MM.1S (cell line): ENCODE results near the gene MYO10.

Experiments used
- DNase-seq: peaks from one replicate; pipeline ENCODE4 v3.0.0-alpha.2; 2015
- H2AFZ ChIP-seq: fragments of 300-600 bp; sonication (generic); 2 replicates; pipeline ENCODE4 v1.6.0; 2016; ENCODE audit warnings: antibody characterized with exemption, low read length
- H3F3A ChIP-seq: fragments of 300-600 bp; sonication (generic); 2 replicates; pipeline ENCODE4 v1.6.1; 2016; ENCODE audit warnings: mild to moderate bottlenecking, antibody characterized with exemption, low read length, moderate library complexity, mixed read lengths; ENCODE audit not compliant: insufficient read depth
- H3K27ac ChIP-seq: fragments of 300-600 bp; sonication (generic); 2 replicates; pipeline ENCODE4 v1.5.1; 2016; ENCODE audit warnings: mild to moderate bottlenecking, low read length
- H3K27me3 ChIP-seq: fragments of 300-600 bp; sonication (generic); replicated peaks from 2 replicates; pipeline ENCODE4 v1.6.0; 2016; ENCODE audit warnings: low read length; ENCODE audit not compliant: insufficient read depth
- H3K36me3 ChIP-seq: fragments of 300-600 bp; sonication (generic); replicated peaks from 2 replicates; pipeline ENCODE4 v1.6.1; 2016; ENCODE audit warnings: mild to moderate bottlenecking, low read length, mixed read lengths; ENCODE audit not compliant: insufficient read depth
- H3K4me1 ChIP-seq: fragments of 300-600 bp; sonication (generic); 2 replicates; pipeline ENCODE4 v1.6.1; 2016; ENCODE audit warnings: low read length, mixed read lengths
- H3K4me2 ChIP-seq: fragments of 300-600 bp; sonication (generic); 2 replicates; pipeline ENCODE4 v1.6.0; 2016; ENCODE audit warnings: low read depth, low read length
- H3K4me3 ChIP-seq: fragments of 300-600 bp; sonication (generic); 2 replicates; pipeline ENCODE4 v1.5.1; 2016; ENCODE audit warnings: low read length, mixed read lengths
- H3K79me2 ChIP-seq: fragments of 300-600 bp; sonication (generic); 2 replicates; pipeline ENCODE4 v1.6.1; 2016; ENCODE audit warnings: mixed run types, low read length, mixed read lengths
- H3K9ac ChIP-seq: fragments of 300-600 bp; sonication (generic); 2 replicates; pipeline ENCODE4 v1.6.1; 2016; ENCODE audit warnings: low read length, mixed read lengths
- H3K9me2 ChIP-seq: fragments of 300-600 bp; sonication (generic); replicated peaks from 2 replicates; pipeline ENCODE4 v1.6.1; 2016; ENCODE audit warnings: mild to moderate bottlenecking, low read length, mixed read lengths; ENCODE audit not compliant: insufficient read depth
- H3K9me3 ChIP-seq: fragments of 300-600 bp; sonication (generic); replicated peaks from 2 replicates; pipeline ENCODE4 v1.6.1; 2016; ENCODE audit warnings: mild to moderate bottlenecking, low read length, mixed read lengths; ENCODE audit not compliant: insufficient read depth
- H4K20me1 ChIP-seq: fragments of 300-600 bp; sonication (generic); 2 replicates; pipeline ENCODE4 v1.6.1; 2016; ENCODE audit warnings: mild to moderate bottlenecking, low read length, moderate library complexity, mixed read lengths; ENCODE audit not compliant: insufficient read depth
- CTCF ChIP-seq: fragments of 300-600 bp; sonication (generic); IDR thresholded peaks from 2 replicates; pipeline ENCODE4 v1.5.1; 2016; ENCODE audit warnings: antibody characterized with exemption, low read length, mixed read lengths
- EZH2 ChIP-seq: fragments of 300-600 bp; sonication (generic); optimal IDR thresholded peaks from 2 replicates; pipeline ENCODE3; 2017; ENCODE audit warnings: low read depth, mild to moderate bottlenecking, antibody characterized with exemption, low read length, mixed read lengths
- EZH2phosphoT487 ChIP-seq: fragments of 300-600 bp; sonication (generic); IDR thresholded peaks from 2 replicates; pipeline ENCODE4 v1.6.1; 2018; ENCODE audit warnings: antibody characterized with exemption, low read length

The MYO10 gene

GRCh38 chr5:16666883-16667398, 269.1 kb downstream of the MYO10 start:
- Histone ChIP-seq H4K20me1 (no peaks in the 10 kb centered on the region), H3K27ac (no peak overlapping the region), H3K79me2 (no peaks in the 10 kb centered on the region), H3K9me2 (no peaks in the 10 kb centered on the region), H3K9ac (no peak overlapping the region), H3K4me1 (no peaks in the 10 kb centered on the region), H3K4me3 (no peak overlapping the region), H3K9me3 (no peaks in the 10 kb centered on the region), H3K27me3 (no peaks in the 10 kb centered on the region), H3K4me2 (no peak overlapping the region), H3K36me3 (no peaks in the 10 kb centered on the region), H2AFZ (no peak overlapping the region), H3F3A (no peaks in the 10 kb centered on the region)
- no peak for DNase-seq
- no peak for TF ChIP-seq EZH2phosphoT487
- TF ChIP-seq CTCF: no peak
- TF ChIP-seq EZH2: no peak

- H4K20me1 ChIP-seq: no peaks in the 10 kb centered on the region
- no peak overlapping the region for H3K4me2 ChIP-seq
Observed at GRCh38 chr5:16666130-16666882, 269.8 kb downstream of the MYO10 start.

GRCh38 chr5:16665601-16666000, 270.5 kb downstream of the MYO10 start:
- Histone ChIP-seq H3K27ac (no peak overlapping the region), H4K20me1 (no peaks in the 10 kb centered on the region), H3K4me2 (no peak overlapping the region), H3K4me3 (no peak overlapping the region), H3K9me2 (no peaks in the 10 kb centered on the region), H3K36me3 (no peaks in the 10 kb centered on the region), H3K79me2 (no peaks in the 10 kb centered on the region), H3K9ac (no peak overlapping the region), H3K27me3 (no peaks in the 10 kb centered on the region), H3F3A (no peaks in the 10 kb centered on the region), H3K4me1 (no peaks in the 10 kb centered on the region), H2AFZ (no peak overlapping the region), H3K9me3 (no peaks in the 10 kb centered on the region)
- DNase-seq: no peak
- TF ChIP-seq CTCF (no peak), EZH2phosphoT487 (no peak), EZH2 (no peak)

More at GRCh38 chr5:16666130-16666882, 269.8 kb downstream of the MYO10 start:
- Histone ChIP-seq H3K4me3 (no peak overlapping the region), H3K9me3 (no peaks in the 10 kb centered on the region), H3K36me3 (no peaks in the 10 kb centered on the region), H3K9ac (no peak overlapping the region), H3K27ac (no peak overlapping the region), H3F3A (no peaks in the 10 kb centered on the region), H3K27me3 (no peaks in the 10 kb centered on the region), H3K79me2 (no peaks in the 10 kb centered on the region), H3K9me2 (no peaks in the 10 kb centered on the region), H3K4me1 (no peaks in the 10 kb centered on the region), H2AFZ (no peak overlapping the region)
- DNase-seq: no peak
- TF ChIP-seq EZH2 (no peak), EZH2phosphoT487 (no peak), CTCF (no peak)
